Central memory CD8-positive, alpha-beta T cell (primary cell): Measurements from ENCODE around the gene UBAP2.

Experiments
- ATAC-seq: fragments of 150-1000 bp; cut with Tn5 transposase; replicated peaks from 2 replicates; pipeline ENCODE4 v1.10.0; 2022; ENCODE audit warnings: mild to moderate bottlenecking, moderate FRiP score, moderate number of reproducible peaks; ENCODE audit not compliant: poor library complexity, severe bottlenecking; ENCODE audit errors: extremely low read depth
- DNase-seq, 2 donors: peaks; one replicate each; pipeline ENCODE4 v3.0.0; 2021; ENCODE audit warnings: low spot score in 2 of 2
- H3K27ac Mint-ChIP-seq: one replicate; pipeline ENCODE4 v1.8.0; 2022; ENCODE audit warnings: low read depth, mild to moderate bottlenecking, moderate library complexity, mixed read lengths
- H3K27me3 Mint-ChIP-seq: one replicate; pipeline ENCODE4 v1.8.0; 2022; ENCODE audit warnings: mixed read lengths
- H3K36me3 Mint-ChIP-seq: one replicate; pipeline ENCODE4 v1.8.0; 2022; ENCODE audit warnings: mild to moderate bottlenecking, moderate library complexity, mixed read lengths; ENCODE audit not compliant: insufficient read depth
- H3K4me1 Mint-ChIP-seq: one replicate; pipeline ENCODE4 v1.8.0; 2022; ENCODE audit warnings: mixed read lengths
- H3K4me3 Mint-ChIP-seq: one replicate; pipeline ENCODE4 v1.8.0; 2022; ENCODE audit warnings: mild to moderate bottlenecking, moderate library complexity, mixed read lengths
- H3K9me3 Mint-ChIP-seq: one replicate; pipeline ENCODE4 v1.8.0; 2022; ENCODE audit warnings: mixed read lengths

The UBAP2 gene, protein sequence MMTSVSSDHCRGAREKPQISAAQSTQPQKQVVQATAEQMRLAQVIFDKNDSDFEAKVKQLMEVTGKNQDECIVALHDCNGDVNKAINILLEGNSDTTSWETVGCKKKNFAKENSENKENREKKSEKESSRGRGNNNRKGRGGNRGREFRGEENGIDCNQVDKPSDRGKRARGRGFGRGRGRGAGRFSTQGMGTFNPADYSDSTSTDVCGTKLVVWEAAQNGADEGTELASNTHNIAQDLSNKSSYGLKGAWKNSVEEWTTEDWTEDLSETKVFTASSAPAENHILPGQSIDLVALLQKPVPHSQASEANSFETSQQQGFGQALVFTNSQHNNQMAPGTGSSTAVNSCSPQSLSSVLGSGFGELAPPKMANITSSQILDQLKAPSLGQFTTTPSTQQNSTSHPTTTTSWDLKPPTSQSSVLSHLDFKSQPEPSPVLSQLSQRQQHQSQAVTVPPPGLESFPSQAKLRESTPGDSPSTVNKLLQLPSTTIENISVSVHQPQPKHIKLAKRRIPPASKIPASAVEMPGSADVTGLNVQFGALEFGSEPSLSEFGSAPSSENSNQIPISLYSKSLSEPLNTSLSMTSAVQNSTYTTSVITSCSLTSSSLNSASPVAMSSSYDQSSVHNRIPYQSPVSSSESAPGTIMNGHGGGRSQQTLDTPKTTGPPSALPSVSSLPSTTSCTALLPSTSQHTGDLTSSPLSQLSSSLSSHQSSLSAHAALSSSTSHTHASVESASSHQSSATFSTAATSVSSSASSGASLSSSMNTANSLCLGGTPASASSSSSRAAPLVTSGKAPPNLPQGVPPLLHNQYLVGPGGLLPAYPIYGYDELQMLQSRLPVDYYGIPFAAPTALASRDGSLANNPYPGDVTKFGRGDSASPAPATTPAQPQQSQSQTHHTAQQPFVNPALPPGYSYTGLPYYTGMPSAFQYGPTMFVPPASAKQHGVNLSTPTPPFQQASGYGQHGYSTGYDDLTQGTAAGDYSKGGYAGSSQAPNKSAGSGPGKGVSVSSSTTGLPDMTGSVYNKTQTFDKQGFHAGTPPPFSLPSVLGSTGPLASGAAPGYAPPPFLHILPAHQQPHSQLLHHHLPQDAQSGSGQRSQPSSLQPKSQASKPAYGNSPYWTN

DNA sequence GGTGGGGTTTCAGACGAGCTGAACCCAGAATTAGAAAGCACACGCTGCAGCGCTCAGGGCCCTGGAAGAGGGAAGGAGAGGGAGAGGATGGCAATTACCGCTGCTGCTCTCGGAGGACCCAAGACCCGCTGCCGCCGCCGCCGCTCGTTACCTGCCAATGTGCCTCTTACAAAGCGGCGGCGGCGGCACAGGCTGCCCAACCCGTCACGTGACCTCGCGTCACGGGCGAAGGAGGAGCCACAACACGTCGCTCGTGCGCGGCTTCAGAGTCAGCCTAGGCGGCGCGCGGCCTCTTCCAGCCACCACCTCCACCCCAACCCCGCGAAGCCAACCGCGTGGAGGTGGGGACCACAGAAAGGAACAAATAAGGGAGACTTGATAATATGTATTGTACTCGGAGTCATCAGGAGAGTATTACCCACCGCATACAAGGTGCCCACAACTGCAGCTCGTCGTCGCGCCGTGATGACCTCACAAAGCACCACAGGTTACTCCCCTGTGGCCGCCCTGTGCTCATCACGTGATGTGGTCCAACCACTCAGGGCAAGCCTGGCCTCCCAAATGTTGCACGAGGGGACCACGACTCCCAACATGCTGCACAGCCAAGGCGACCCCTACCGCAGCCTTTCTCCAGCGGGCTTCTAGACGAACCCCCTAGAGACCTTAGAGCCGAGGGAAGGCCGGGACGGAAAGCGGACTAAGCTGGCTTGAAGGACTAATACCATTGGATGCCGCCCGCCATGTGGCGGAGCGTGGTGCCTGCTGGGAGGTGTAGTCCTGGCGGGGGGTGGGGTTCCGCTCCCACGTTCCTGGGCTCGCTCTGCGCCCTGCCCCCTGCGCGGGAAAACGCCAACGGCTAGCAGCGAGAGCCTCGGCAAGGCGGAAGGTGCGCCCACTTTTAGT lies at the start of gene UBAP2:
UBAP2 (minus strand) TSS at position 161 of the 903 bp plus-strand sequence. CDS start 31,739 bp downstream, outside the sequence.
- ATAC-seq = peak; percentile 87
- peak; percentile 95 to 96 for DNase-seq
- Mint-ChIP-seq H3K27ac (peak within 1 kb of the TSS; percentile 97), H3K4me3 (peak within 1 kb of the TSS; percentile 98), H3K36me3 (peaks cover 14% of the 10 kb centered on the region), H3K9me3 (no peaks in the 10 kb centered on the region), H3K4me1 (peaks cover 27% of the 10 kb centered on the region), H3K27me3 (no peaks in the 10 kb centered on the region)

DNA sequence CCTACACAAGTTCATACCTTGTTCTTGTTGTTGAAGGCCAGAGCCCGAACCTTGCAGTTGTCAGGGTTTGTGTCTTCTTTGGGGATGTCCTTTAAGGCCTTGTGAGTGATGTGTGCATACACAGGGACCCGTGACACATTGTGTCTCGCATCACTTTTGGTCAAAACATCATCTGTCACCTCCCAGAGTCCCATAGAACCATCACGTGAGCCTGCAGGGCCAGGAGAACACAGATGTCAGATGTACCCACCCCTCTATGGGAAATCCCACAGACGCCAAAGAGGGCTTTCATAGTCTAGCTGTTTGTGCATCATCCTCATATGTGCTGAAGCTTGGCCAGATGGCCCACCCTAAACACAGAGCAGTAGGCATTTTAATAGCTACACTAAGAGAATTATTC lies 49.6 kb upstream of the UBAP2 start:
- H3K27ac Mint-ChIP-seq = no peak overlapping the region
- no peak for DNase-seq
- H3K9me3 Mint-ChIP-seq = no peaks in the 10 kb centered on the region
- H3K27me3 Mint-ChIP-seq = no peaks in the 10 kb centered on the region
- H3K4me3 Mint-ChIP-seq = no peak overlapping the region
- no peaks in the 10 kb centered on the region for H3K4me1 Mint-ChIP-seq
- no peak for ATAC-seq
- peaks cover 72% of the 10 kb centered on the region for H3K36me3 Mint-ChIP-seq

DNA sequence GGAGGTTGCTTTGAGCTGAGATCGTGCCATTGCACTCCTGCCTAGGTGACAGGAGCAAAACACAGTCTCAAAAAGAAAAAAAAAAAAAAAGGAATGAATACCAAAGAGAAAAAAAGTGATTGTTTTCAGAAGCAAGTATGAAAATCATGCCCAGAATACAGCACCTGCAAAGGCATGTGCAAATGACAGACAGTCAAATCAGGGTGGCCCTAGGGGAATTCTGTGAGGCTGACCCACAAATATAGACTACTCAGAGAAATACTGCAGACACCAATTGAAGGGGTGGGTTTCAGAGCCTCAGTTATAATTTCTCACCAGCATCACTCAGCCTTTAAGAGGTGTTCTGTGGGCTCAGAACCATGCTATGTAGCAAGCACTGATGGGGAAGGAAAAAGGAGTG lies 49.2 kb upstream of the UBAP2 start:
- peaks cover 71% of the 10 kb centered on the region for H3K36me3 Mint-ChIP-seq
- no peaks in the 10 kb centered on the region for H3K9me3 Mint-ChIP-seq
- no peaks in the 10 kb centered on the region for H3K27me3 Mint-ChIP-seq
- DNase-seq (no peak), ATAC-seq (no peak)
- no peak overlapping the region for H3K27ac Mint-ChIP-seq
- no peaks in the 10 kb centered on the region for H3K4me1 Mint-ChIP-seq
- H3K4me3 Mint-ChIP-seq = no peak overlapping the region

DNA sequence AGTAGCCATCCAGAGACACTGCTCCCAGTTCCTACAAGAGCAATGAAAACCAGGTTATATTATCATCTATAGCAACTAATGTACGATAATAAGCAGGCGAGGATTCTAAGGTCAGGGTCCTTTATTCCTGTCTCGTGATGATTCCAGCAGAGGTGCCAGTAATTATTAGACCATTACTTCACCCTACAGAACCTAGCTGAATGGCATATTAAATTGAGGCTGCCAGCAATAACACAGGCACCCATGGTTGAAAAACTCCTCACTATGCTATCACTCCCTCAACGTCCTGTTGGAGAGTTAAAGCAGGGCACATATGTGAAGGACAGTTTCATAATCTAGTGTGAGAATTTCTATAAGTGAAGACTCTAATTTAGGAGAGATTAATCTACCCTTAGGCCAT lies 48.1 kb upstream of the UBAP2 start:
- H3K27me3 Mint-ChIP-seq = no peaks in the 10 kb centered on the region

DNA sequence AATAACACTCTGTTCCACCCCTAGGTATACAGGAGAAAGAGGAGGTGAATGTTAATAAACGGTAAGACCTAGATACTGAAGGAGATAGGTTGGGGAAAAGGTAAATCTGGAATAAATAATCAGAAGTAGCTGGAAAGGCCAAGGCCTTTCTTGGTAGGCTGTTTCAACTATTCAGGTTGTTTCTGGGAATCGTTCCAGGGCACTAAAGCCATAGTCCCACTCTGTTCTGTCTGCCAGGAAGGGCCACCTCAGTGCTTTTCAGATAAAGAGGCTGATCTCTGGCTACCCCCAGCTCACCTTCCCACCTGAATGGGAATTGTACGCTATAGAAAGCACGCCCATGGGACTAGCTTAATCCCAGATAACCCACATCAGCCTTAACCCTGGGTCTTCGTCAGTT lies 44.9 kb upstream of the UBAP2 start:
- ATAC-seq = no peak
- Mint-ChIP-seq H3K27ac (no peak overlapping the region), H3K9me3 (no peaks in the 10 kb centered on the region), H3K4me3 (no peak overlapping the region), H3K36me3 (peaks cover 73% of the 10 kb centered on the region), H3K27me3 (no peaks in the 10 kb centered on the region), H3K4me1 (no peaks in the 10 kb centered on the region)
- no peak for DNase-seq

More for the DNA sequence above, 48.1 kb upstream of the UBAP2 start:
- no peaks in the 10 kb centered on the region for H3K9me3 Mint-ChIP-seq
- ATAC-seq = no peak
- no peak overlapping the region for H3K27ac Mint-ChIP-seq
- H3K36me3 Mint-ChIP-seq = peaks cover 71% of the 10 kb centered on the region
- DNase-seq = no peak
- no peaks in the 10 kb centered on the region for H3K4me1 Mint-ChIP-seq
- H3K4me3 Mint-ChIP-seq = no peak overlapping the region

DNA sequence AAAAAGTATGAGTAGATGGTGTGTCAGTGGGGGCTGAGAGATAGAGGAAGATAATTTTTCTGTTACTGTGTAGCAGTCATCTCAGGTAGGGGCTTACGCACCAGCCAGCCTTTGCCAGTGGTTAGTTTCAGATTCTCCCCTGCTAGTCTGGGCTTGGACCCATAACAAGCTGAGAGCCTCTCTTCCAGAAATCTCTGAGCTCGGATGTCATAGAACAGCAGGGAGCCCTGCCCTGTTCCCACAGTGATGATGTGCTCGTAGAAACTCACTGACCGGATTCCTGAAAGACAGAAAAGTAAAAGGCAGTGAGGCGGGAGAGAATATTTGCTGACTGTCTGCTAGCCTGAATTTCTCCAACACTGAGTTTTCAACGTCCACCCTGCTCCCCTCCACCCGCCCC lies 40.6 kb upstream of the UBAP2 start:
- no peaks in the 10 kb centered on the region for H3K4me1 Mint-ChIP-seq
- no peak overlapping the region for H3K27ac Mint-ChIP-seq
- no peaks in the 10 kb centered on the region for H3K27me3 Mint-ChIP-seq
- DNase-seq (no peak), ATAC-seq (no peak)
- H3K4me3 Mint-ChIP-seq = no peak overlapping the region
- H3K9me3 Mint-ChIP-seq = no peaks in the 10 kb centered on the region
- peaks cover 58% of the 10 kb centered on the region for H3K36me3 Mint-ChIP-seq

DNA sequence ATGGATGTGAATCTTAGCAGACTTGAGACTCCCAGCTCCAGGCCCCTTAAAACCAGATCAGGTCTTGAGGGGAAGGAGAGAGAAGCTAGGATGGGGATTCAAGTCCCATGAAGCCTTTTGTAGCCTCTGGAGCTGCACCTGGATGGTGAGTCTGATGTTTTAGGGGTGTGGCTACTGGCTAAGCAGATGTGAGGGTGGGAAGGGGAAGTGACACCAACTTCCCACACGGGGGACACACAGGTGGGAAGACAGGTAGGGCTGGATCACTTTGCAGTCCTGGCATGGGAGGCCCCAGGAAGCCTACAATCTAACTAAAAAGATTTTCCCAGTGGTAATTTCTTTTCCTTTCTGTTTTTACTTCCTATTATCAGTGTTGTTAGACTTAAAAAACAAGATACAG lies 38.7 kb upstream of the UBAP2 start:
- Mint-ChIP-seq H3K4me1 (no peaks in the 10 kb centered on the region), H3K4me3 (no peak overlapping the region), H3K9me3 (no peaks in the 10 kb centered on the region), H3K27ac (no peak overlapping the region), H3K36me3 (peaks cover 50% of the 10 kb centered on the region), H3K27me3 (no peaks in the 10 kb centered on the region)
- no peak for ATAC-seq
- no peak for DNase-seq

DNA sequence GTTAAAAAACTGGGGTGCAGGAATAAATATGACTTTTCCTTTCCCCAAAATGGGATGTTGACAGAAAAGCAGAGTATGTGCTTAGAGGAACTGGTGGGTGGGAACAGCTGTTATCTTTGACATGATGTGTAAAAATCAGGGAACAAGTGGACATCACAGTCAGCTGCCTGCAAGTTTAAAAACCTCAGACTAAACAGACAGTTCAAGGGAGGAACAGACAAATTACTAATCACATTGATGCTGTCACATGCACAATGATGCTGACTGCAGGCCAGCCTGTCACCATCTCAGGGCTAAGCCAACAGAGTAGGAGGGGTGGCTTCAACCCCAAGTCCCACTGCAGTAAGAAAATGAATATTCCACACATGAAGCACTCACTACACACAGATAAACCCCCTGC lies 38.2 kb upstream of the UBAP2 start:
- H3K27me3 Mint-ChIP-seq = no peaks in the 10 kb centered on the region
- ATAC-seq (no peak), DNase-seq (no peak)
- H3K36me3 Mint-ChIP-seq = peaks cover 44% of the 10 kb centered on the region
- H3K9me3 Mint-ChIP-seq = no peaks in the 10 kb centered on the region
- H3K4me1 Mint-ChIP-seq = no peaks in the 10 kb centered on the region
- no peak overlapping the region for H3K4me3 Mint-ChIP-seq
- H3K27ac Mint-ChIP-seq = no peak overlapping the region

DNA sequence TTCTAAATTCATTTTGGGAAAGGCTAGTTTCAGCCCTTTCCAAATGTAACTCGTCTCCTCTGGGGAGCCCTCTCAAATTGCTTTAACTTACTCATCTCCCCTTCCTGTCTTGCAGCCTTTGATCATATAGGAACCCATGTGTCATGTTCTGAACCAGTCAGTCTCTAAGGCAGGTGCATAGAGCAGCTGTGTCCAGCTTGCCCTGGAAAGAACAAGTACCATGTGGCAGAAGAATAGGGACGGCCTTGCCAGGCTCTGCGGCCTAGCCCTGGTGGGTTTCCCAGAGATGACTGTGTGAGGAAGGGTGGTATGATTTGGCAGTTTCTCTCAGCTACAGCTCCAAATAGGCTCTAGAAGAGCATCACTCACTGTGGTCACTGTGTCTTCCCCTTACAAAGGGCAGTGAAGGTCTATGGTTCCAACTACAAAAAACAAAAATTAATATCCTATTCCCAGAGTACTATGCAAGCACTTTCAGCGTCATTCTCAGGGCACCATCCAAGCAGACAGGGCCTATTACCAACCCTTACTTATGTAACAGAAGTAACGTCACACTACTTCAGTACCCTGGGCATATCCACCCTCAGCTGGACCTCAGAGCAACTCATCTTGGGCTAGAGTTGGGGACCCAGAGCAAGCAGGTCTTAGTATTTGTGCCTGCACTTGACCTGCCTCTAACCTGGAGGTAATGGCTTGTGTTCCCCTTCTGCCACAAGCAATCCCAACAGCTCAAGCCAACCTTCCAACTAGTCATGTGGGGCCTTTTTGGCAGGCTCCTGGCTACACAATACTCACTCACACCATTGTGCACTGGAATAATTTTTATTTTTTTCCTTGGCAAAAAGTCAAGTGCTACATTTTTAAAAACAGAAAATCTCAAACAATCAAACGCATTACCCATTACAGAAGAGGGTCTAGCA lies 37.2 kb upstream of the UBAP2 start:
- Mint-ChIP-seq H3K27me3 (no peaks in the 10 kb centered on the region), H3K9me3 (no peaks in the 10 kb centered on the region)
- ATAC-seq = no peak

DNA sequence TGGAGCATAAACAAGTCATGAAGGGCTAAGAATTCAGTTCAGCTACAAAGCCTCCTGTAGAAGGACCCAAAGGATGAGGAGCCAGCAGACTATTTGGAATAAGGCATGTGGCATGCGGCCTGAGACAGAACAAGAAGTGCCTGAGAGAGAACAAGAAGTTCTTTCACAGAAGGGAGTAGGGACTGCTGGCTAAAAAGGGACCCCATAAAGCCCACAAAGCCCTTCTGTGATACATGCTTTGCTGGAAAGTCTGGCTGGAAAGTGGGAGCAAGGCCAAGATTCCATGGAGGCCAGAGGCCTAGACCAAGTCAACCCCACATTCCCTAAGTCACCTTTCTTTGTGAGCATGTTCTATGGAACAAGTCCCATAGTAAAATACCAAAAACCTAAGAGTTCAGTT lies 35.9 kb upstream of the UBAP2 start:
- no peak overlapping the region for H3K4me3 Mint-ChIP-seq
- ATAC-seq = no peak
- no peaks in the 10 kb centered on the region for H3K9me3 Mint-ChIP-seq
- H3K36me3 Mint-ChIP-seq = peaks cover 30% of the 10 kb centered on the region
- H3K4me1 Mint-ChIP-seq = no peaks in the 10 kb centered on the region
- H3K27me3 Mint-ChIP-seq = no peaks in the 10 kb centered on the region
- DNase-seq = no peak
- no peak overlapping the region for H3K27ac Mint-ChIP-seq

More for the DNA sequence above, 37.2 kb upstream of the UBAP2 start:
- no peak for DNase-seq
- Mint-ChIP-seq H3K4me1 (no peaks in the 10 kb centered on the region), H3K36me3 (peaks cover 38% of the 10 kb centered on the region), H3K27ac (peak overlapping the region; percentile 32), H3K4me3 (no peak overlapping the region)

DNA sequence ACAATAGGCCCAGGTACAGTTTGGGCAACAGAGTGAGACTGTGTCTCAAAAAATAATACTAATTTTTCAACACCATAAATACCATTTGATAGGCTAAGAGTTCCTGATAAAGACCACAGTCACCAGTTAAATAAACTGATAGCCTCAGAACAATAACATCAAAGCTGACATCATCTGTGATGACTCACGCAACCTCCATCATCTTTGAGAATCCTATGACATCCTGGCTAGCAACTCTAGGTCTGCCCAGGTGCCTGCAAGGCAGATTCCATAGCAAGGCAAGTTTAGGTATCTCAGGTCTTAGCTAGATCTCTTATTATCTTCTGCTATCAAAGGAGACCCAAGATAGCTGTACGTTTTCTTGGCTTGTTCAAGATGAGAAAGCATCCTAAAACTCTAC lies 30.5 kb upstream of the UBAP2 start:
- DNase-seq = no peak
- H3K27ac Mint-ChIP-seq = no peak overlapping the region
- peaks cover 4% of the 10 kb centered on the region for H3K4me1 Mint-ChIP-seq
- no peaks in the 10 kb centered on the region for H3K9me3 Mint-ChIP-seq
- no peaks in the 10 kb centered on the region for H3K27me3 Mint-ChIP-seq
- peaks cover 3% of the 10 kb centered on the region for H3K36me3 Mint-ChIP-seq
- no peak overlapping the region for H3K4me3 Mint-ChIP-seq
- ATAC-seq = no peak
